ENCODE data around the gene KRTAP2-3.

Gene KRTAP2-3

GRCh38 chr17:41026715-41027471, 33.0 kb downstream of the KRTAP2-3 start, which contains the start of gene KRTAP1-5:
KRTAP1-5 (minus strand) TSS chr17:41027208; CDS start chr17:41027155, 53 bp downstream.
- DNase-seq: no peak

DNA sequence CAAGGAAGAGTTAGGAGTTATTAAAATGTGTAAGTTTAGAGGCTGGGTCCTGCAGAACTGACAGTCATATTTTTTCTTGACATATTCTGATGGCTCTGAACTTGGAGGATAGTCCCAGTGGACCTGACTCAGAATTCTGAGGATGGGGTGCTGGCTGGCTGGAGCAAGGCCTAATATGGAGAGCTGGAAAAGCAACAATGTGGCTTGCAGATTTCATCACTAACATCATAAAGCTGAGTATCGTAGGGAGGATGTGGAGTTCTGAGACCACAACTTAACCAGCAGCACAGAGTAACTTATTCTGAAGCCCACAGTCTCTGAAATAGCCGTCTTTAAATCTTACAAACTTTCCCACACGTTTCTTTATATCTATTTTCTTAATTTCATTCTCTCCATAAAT, 35.2 kb downstream of the KRTAP2-3 start:
- no peak for DNase-seq

- DNase-seq: no peak
Observed at GRCh38 chr17:41020336-41020735, 39.6 kb downstream of the KRTAP2-3 start.

- no peak for DNase-seq
Observed at GRCh38 chr17:41019415-41019814, 40.5 kb downstream of the KRTAP2-3 start.

DNA sequence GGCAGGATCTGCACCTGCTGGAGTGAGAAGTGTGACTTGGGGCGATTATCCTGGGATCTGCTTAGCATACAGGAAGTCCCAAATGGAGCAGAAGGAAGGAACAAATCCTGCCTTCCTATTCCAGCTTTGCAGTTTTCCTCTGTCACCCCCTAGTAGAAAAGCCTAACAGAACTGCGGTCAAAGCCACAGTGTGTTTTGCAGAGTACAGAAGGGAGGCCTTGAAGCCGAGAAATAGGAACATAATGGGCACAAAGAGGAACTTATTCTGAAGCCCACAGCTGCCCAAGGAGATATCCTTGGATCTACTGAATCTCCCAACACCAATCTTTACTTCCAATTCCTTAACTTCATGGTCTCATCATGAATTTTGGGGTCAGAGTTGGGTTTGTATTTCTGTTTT, 41.4 kb downstream of the KRTAP2-3 start:
- no peak for DNase-seq

DNA sequence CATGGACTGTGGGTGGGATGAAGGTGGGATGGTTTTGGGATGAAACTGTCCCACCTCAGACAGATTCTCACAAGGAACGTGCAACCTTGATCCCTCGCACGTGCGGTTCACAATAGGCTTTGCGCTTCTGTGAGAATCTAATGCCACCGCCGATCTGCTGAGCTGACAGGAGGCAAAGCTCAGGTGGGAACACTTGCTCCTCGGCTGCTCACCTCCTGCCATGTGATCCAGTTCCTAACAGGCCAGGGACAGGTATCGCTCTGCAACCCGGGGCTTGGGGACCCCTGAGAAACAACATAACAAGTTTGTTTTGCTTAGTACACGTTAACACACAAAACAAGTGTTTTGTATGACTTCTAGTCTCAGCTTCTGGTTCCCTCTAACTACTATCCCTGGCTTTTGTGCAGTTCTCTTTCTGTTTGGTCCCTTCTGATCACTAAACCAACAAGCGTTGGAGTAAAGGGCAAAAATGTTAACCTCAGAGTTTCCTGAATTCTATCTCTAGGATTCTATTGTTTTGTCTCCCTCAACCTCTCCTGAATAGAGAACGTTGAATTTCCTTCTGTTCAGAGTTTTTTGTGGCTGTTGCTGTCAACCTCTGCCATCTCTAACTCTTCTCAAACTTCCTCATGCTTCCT, 43.2 kb downstream of the KRTAP2-3 start:
- DNase-seq: no peak

GRCh38 chr17:41015454-41015853, 44.5 kb downstream of the KRTAP2-3 start:
- no peak for DNase-seq

DNA sequence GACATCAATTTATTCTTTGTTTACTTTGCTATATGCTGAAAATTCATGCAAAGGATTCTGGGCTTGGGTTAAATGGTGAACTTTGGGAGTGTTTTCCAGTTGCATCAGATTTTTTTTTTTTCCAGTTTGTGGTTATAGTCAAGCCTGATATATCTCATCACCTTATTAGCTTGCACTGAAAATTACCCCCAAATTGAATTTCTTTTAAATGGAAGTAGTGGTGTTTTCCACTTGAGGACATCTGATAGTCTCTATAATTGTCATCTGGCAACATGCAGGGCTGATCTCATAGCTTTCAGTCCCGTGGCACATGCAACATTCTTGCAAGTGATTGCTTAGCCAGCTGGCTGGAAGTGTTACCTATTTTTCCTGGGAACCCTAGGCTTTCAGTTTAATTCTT, 46.3 kb downstream of the KRTAP2-3 start:
- DNase-seq: no peak

GRCh38 chr17:41013181-41013580, 46.7 kb downstream of the KRTAP2-3 start:
- DNase-seq: no peak

DNA sequence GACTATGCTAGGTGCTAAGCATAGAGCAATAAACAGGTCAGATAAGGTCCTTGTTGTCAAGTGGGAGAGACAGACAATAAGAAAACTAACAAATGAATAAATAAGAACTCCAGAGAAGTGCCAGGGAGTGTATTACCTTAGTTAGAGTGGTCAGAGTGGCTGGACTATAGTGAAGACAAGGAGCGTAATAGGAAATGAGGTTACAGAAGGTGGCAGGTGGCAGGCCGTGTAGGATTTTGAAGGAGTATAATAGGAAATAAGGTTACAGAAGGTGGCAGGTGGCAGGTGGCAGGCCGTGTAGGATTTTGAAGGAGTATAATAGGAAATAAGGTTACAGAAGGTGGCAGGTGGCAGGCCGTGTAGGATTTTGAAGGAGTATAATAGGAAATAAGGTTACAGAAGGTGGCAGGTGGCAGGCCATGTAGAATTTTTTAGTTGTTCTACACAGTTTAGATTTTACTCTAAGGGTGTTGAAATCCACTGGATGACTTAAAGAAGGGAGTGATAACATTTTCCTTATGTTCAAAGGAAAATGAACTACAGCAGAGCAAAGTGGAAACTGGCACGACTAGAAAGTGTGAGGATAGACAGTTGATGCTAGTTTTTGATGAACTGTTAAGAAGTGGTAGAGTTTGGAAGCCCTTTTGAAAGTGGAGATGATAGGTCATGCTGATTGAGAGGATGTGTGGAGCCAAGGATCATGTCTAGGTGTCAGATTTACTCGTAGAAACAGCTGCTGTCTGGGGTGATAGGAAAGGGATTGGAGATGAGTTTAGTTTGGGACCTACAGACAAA, 47.4 kb downstream of the KRTAP2-3 start:
- no peak for DNase-seq

GRCh38 chr17:41010441-41010840, 49.5 kb downstream of the KRTAP2-3 start:
- DNase-seq: no peak

GRCh38 chr17:41009936-41010335, 50.0 kb downstream of the KRTAP2-3 start:
- DNase-seq: no peak

DNA sequence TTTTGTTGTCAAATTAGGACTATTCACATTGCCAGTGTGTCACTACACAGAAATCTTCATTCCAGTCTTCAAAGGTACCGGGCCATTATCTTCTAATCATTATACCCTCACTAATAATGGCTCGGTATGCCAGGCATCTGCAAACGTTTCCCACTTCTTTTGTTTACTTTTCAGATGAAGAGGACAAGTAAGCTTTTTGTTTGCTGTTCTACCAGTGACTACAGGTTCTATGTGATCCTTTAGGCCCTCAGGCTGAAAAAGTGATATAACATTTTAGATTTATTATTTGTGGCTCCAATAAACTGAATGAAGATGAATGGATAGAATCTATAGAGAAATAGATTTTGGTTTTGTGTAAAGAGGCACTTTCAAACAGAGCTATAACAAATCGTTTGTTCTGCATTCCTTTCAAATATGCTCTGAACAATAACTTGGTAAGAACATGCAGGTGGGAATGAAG, 50.6 kb downstream of the KRTAP2-3 start:
- no peak for DNase-seq

All from stimulated activated CD8-positive, alpha-beta memory T cell treated with anti-CD3 and anti-CD28 coated beads, Interleukin-4, amount 100 ng/mL, for 48 hours (primary cell).